NCI-H526 (cell line): ENCODE measurements around the gene FGFR3.
"Not testable (repeated sequence)": the region's sequence is repeated elsewhere in the genome, so short reads cannot be mapped to it uniquely, and the experiment has no call there.

Source experiments
- DNase-seq, 2 experiments: peaks; one replicate each; lab custom pipeline; 2025; lab: John Stamatoyannopoulos, UW

Gene FGFR3

GRCh38 chr4:1815997-1816860 lies 23.1 kb downstream of the FGFR3 start:
- no peak for DNase-seq

GRCh38 chr4:1819284-1819683 lies 26.2 kb downstream of the FGFR3 start:
- no peak for DNase-seq

GRCh38 chr4:1819816-1820215 lies 26.7 kb downstream of the FGFR3 start:
- no peak for DNase-seq

- no peak for DNase-seq
These were observed 28.8 kb downstream of the FGFR3 start for GRCh38 chr4:1821679-1822567.

GRCh38 chr4:1822568-1823544 lies 29.8 kb downstream of the FGFR3 start:
- no peak for DNase-seq

- no peak for DNase-seq
These were observed 30.4 kb downstream of the FGFR3 start for GRCh38 chr4:1823545-1823932.

GRCh38 chr4:1824746-1825145 lies 31.7 kb downstream of the FGFR3 start:
- no peak for DNase-seq

GRCh38 chr4:1825326-1825725 lies 32.2 kb downstream of the FGFR3 start:
- no peak for DNase-seq

- DNase-seq: no peak
These were observed 33.6 kb downstream of the FGFR3 start for GRCh38 chr4:1826531-1827350.

GRCh38 chr4:1830234-1830633 lies 37.1 kb downstream of the FGFR3 start:
- no peak for DNase-seq

- DNase-seq: no peak
These were observed 37.6 kb downstream of the FGFR3 start for GRCh38 chr4:1830642-1831228.

- no peak for DNase-seq
These were observed 38.2 kb downstream of the FGFR3 start for GRCh38 chr4:1831331-1831730.

GRCh38 chr4:1832690-1833089 lies 39.6 kb downstream of the FGFR3 start:
- no peak for DNase-seq

GRCh38 chr4:1833307-1834046 lies 40.4 kb downstream of the FGFR3 start:
- DNase-seq: no peak

- no peak for DNase-seq
These were observed 41.1 kb downstream of the FGFR3 start for GRCh38 chr4:1834047-1834775.

- DNase-seq: not testable (repeated sequence)
These were observed 42.7 kb downstream of the FGFR3 start for GRCh38 chr4:1835836-1836235.

GRCh38 chr4:1836650-1837049 lies 43.6 kb downstream of the FGFR3 start:
- no peak for DNase-seq

GRCh38 chr4:1837069-1837468 lies 44.0 kb downstream of the FGFR3 start:
- DNase-seq: no peak

GRCh38 chr4:1839282-1839681 lies 46.2 kb downstream of the FGFR3 start:
- no peak for DNase-seq
